Esophagus (tissue), 2 donors: Measurements from ENCODE around the gene GRIP2. TPM values are rescaled to one million over a fixed set of nuclear protein-coding genes. Genes with fewer than 3 reads are reported as not detected.

ENCODE experiments used
- H3K27ac ChIP-seq, 2 donors: one replicate each; pipeline ENCODE4 v1.5.1; 2013; ENCODE audit warnings: low read depth in 2 of 2, mild to moderate bottlenecking in 2 of 2, inconsistent platforms in 1 of 2, low read length in 1 of 2, moderate library complexity in 1 of 2
- H3K27me3 ChIP-seq, 2 donors: one replicate each; pipeline ENCODE4 v1.6.1; 2013; ENCODE audit warnings: low read length in 2 of 2, control low read depth in 1 of 2, mild to moderate bottlenecking in 1 of 2; ENCODE audit not compliant: insufficient read depth in 2 of 2, control insufficient read depth in 1 of 2
- H3K36me3 ChIP-seq, 2 donors: one replicate each; pipeline ENCODE4 v1.6.1; 2013; ENCODE audit warnings: low read length in 1 of 2; ENCODE audit not compliant: control insufficient read depth in 2 of 2, insufficient read depth in 2 of 2
- H3K4me1 ChIP-seq, 2 donors: one replicate each; pipeline ENCODE4 v1.6.1; 2013; ENCODE audit warnings: low read length in 1 of 2; ENCODE audit not compliant: control insufficient read depth in 2 of 2, insufficient read depth in 2 of 2
- H3K4me3 ChIP-seq, 2 donors: one replicate each; pipeline ENCODE4 v1.5.1; 2013; ENCODE audit warnings: low read length in 2 of 2, mild to moderate bottlenecking in 2 of 2, low read depth in 1 of 2, moderate library complexity in 1 of 2
- H3K9me3 ChIP-seq, 2 donors: one replicate each; pipeline ENCODE4 v1.6.1; 2013; ENCODE audit warnings: mild to moderate bottlenecking in 2 of 2, low read depth in 1 of 2, low read length in 1 of 2, moderate library complexity in 1 of 2; ENCODE audit not compliant: control insufficient read depth in 2 of 2, insufficient read depth in 1 of 2
- WGBS, 2 donors: extraction: QIAGEN DNeasy Blood & Tissue Kit; methylation state at CpG; one replicate each; pipeline ENCODE4 v1.1.7; 2013; 5-methylcytosine and 5-hydroxymethylcytosine counted together
- polyA plus RNA-seq, 2 donors: library from polyadenylated mRNA; stranded (reverse); fragments of 200-250 nt; gene quantifications; one replicate each; pipeline ENCODE4 v1.2.3, GENCODE V29; 2013
- donor health status: healthy with polysubstance abuse.
- donor health status: Bipolar disorder and iron deficiency.

Gene GRIP2
- polyA plus RNA-seq, 2 donors: 0.39 to 0.81 TPM

DNA sequence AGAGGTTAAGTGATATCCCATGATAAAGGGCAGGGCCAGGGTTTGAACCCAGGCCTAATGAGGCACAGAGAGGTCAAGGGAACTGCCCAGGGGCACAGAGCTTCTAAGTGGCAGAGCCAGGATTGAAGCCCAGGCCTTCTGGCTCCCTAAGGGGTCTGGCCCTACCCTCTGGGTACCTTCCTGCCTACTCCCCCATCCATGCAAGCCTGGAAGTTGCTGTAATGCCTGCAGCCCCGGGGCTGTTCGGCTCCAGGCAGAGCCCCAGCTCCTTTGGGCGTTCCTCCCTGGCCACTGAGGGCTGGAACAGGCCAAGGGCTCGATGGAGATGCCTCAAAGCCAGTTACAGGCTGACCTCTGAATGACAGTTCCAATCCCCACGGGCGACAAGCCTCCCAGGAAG lies 4.5 kb downstream of the GRIP2 start:
- Histone ChIP-seq H3K4me3 (no peak overlapping the region), H3K27me3 (no peaks in the 10 kb centered on the region), H3K27ac (no peak overlapping the region), H3K4me1 (peaks cover 8 to 9% of the 10 kb centered on the region in 2 donors), H3K9me3 (no peaks in the 10 kb centered on the region), H3K36me3 (no peaks in the 10 kb centered on the region)
- WGBS, 2 donors: 70 to 72% methylated on average over 6 of the region's 6 CpGs

DNA sequence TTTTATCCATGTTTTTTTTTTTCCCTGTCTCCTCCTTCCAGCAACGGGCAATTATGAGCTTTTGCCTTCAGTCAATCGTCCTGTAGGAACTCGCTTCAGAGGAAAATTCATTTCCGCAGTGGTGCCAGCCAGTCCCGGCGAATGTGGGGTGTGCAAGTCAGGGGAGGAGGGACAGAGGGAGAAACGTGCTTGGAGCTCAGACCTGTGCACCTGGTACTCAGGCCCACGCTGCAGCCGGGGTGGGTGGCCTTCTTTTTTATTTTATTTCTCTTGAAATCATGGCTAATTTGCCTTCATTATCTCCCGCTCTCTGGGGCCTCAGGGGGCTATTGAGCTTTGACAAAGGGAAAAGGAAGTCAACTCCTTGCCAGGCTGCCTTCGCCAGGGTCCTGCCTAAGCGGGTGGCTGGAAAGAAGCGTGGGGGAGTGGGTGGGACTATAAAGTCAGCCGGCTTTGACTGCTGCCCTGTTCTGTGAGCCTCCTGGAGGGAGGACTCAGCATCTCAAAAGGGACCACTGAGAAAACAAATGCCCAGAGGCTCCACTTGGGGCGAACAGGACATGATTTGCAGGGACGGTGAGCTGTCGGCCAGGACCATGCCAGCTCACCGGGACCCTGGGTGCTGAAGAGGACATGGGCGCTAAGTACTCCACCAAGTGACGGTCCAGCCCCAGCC lies 5.5 kb downstream of the GRIP2 start:
- Histone ChIP-seq H3K4me1 (peaks cover 8 to 9% of the 10 kb centered on the region in 2 donors), H3K4me3 (no peak overlapping the region), H3K9me3 (no peaks in the 10 kb centered on the region), H3K27ac (no peak overlapping the region), H3K36me3 (no peaks in the 10 kb centered on the region), H3K27me3 (no peaks in the 10 kb centered on the region)
- 25 to 38% methylated on average over 20 of the region's 20 CpGs for WGBS, 2 donors

DNA sequence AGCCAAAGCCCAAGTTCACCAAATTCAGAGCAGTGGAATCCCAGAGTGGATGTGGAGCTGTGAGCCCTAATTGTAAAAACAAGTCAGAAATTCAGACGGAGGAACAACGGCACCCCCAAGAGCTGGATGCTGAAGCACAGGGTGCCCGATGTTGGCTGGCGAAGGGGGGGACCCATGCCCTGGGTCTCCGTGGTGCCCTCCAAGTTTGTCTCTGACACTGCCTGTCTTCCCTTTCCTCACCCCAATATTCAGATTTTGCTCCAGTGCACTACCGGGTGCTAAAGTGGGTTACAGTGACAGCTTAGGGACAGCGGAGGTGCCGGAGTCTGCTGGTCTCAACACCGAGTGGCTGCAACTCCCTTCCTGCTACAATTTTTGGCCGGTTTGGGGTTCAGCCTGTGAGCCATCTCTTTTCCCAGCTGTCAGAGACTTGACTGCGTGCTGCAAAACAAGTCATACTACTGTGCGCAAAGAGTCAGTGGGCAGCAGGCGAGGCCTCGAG lies 6.6 kb downstream of the GRIP2 start:
- peaks cover 8 to 9% of the 10 kb centered on the region in 2 donors for H3K4me1 ChIP-seq
- no peaks in the 10 kb centered on the region for H3K9me3 ChIP-seq
- no peak overlapping the region for H3K4me3 ChIP-seq
- no peaks in the 10 kb centered on the region for H3K27me3 ChIP-seq
- peak overlapping the region in 1 of 2 donors; percentile 37 for H3K27ac ChIP-seq
- 83 to 86% methylated on average over 14 of the region's 14 CpGs for WGBS, 2 donors
- no peaks in the 10 kb centered on the region for H3K36me3 ChIP-seq

DNA sequence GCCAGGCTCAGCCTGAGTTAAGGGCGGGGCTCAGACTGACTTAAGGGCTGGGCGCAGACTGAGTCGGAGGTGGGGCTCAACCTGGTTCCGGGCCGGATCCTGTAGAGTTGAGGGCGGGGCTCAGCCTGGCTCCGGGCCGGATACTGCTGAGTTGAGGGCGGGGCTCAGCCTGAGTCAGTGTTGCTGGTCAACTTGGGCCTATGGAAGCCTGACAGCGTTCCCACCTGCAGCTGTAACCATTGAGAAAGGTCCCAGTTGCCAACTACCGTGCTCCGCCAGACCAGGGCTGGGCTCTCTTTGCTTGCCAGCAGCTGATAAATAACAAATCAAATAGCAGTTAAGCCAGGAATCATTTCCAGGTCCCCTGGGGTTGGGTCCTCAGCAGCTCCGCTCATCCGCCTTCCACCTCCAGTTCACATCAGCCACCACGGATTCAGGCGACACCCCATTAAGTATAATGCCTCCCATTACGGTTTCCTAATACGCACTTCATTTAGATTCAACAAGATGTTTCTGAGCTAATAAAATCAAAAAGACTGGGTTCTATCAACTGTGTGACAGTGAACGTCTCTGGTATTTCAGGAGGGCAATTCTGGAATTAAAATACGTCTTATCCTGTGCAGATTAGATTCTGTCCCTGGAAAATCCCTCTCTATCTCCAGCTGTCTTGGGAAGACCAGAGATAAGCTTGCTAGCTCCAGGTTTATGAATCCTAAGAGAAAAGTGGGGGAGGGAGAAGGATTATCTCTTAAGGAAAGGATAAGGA lies 7.3 kb downstream of the GRIP2 start:
- 39 to 44% methylated on average over 20 of the region's 20 CpGs for WGBS, 2 donors
- H3K27ac ChIP-seq: peak overlapping the region in 1 of 2 donors; percentile 78

DNA sequence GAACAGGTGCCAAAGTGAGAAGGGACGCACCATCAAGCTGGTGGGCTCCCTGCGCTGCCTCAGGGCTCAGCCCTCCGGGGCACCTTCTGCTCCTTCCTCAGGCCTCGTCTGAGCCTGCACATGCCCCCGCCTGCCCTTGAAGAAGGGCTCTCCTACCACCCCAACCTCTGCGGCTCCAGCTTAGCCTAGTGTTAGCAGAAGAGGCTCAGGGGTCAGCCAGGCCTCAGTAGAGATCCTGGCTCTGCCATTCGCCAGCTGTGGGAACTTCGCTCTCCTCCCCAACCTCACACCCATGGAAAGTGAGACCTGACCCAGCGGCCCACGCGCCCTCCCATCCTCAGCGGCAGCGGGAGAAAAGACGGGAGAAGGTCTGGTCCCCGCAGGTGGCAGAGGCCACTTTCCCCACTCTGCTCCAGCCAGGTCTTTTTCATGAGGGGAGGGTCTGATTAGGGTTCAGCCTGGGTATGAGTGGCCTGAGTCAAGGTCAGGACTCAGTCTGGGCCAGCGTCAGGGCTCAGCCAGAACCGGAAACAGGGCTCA lies 8.2 kb downstream of the GRIP2 start:
- 90 to 92% methylated on average over 17 of the region's 17 CpGs for WGBS, 2 donors
- no peak overlapping the region for H3K27ac ChIP-seq

More for the DNA sequence above, 7.3 kb downstream of the GRIP2 start:
- Histone ChIP-seq H3K9me3 (no peaks in the 10 kb centered on the region), H3K36me3 (no peaks in the 10 kb centered on the region), H3K27me3 (no peaks in the 10 kb centered on the region), H3K4me3 (no peak overlapping the region), H3K4me1 (peaks cover 7 to 8% of the 10 kb centered on the region in 2 donors)

DNA sequence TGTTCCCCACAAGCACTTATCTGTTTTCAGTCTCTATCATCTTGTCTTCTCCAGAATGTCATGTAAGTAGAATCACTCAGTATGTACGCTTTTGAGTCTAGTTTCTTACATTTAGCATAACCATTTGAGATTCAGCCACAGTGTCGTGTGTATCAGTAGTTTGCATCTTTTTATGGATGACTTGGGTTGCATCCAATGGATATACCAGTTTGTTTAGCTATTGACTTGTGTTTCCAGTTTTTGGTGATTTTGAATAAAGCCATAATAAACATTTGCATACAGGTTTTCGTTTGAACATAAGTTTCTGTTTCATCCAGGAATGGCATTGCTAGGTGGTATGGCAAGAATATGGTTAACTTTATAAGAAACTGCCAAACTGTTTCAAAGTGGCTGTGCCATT lies 12.1 kb downstream of the GRIP2 start:
- peak overlapping the region in 1 of 2 donors; percentile 33 for H3K27ac ChIP-seq
- H3K36me3 ChIP-seq: no peaks in the 10 kb centered on the region
- no peak overlapping the region for H3K4me3 ChIP-seq
- H3K27me3 ChIP-seq: no peaks in the 10 kb centered on the region
- WGBS, 2 donors: 62 to 65% methylated on average over 3 of the region's 3 CpGs
- H3K9me3 ChIP-seq: no peaks in the 10 kb centered on the region
- H3K4me1 ChIP-seq: peaks cover 0 to 16% of the 10 kb centered on the region in 2 donors

More for the DNA sequence above, 8.2 kb downstream of the GRIP2 start:
- Histone ChIP-seq H3K9me3 (no peaks in the 10 kb centered on the region), H3K4me3 (no peak overlapping the region), H3K36me3 (no peaks in the 10 kb centered on the region), H3K4me1 (peaks cover 7 to 8% of the 10 kb centered on the region in 2 donors), H3K27me3 (no peaks in the 10 kb centered on the region)

DNA sequence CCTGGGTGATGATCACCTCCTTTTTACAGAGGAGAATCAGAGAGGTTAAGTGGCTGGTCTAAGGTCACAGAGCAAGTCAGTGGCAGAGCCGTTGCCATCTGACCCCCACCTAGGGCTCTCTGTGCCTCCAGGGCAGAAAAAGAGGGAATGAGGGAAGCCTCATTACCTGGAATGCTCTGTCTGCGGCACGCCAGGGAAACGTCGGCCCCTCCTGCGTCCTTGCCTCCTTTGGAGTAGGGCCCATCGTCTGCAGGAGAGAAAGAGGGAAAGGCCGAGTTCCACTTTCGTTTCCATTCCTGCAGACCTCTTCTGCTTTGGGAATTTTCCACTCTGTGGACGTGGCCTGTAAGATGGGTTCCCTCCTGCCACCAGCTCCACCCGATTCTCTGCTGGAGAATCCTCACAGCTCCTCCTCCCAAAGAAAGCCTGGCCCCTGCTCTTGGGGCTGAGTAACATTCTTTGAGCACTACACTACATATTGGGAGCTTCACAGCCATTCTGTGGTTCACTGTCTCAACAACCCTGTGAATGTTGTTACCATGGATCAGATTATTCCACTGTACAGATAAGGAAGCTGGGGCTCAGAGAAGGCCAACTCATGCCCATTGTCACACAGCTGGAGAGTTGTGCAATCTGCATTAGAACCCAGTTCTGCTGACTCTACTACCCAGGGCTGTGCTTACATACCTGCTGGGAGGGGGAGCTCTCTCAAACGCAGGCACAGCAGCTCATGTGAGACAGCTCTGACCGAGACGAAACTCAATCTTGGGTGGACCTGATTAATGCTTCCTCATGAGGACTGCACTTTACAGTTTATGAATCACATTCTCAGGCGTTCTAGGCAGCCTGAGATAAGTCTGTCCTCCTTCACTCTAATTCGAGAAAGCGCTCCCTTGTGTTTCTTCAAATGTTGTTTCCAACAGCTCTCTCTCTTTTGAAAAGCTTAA lies 14.2 kb downstream of the GRIP2 start:
- no peaks in the 10 kb centered on the region for H3K27me3 ChIP-seq

DNA sequence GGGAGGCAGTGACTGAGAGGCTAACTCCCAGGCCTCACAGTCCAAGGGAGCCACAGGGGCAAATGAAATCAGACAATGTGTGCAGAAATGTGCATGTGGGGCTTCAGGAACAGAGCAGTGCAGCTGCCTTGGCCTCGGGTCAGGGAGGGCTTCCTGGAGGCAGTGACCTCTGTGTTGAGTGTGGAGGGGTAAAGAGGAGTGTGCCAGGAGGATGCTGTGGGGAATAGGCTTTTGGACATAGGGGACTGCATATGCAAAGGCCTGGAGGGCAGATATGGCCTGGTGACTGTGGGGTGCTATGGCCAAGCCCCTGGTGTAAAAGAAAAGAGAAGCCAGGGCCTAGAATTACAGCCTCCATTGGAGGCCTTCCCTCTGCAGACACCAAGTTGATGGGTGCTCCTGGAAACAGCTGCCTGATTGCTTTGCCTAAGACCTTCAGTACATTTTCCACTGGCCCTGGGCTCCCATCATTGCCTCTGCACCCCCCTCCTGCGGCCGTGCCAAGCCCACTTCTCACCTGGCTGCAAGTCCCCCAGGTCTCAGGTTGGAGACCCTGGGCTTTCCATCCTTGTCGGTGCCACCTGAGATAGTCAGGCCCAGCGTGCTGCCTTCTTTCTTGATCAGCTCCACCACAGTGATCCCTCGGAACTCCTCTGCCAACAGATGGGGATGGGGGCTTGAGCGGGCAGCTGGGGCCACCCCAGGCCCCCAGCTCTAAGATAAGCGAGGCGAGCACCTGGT lies 15.1 kb downstream of the GRIP2 start:
- Histone ChIP-seq H3K27ac (peak overlapping the region in 1 of 2 donors; percentile 69), H3K4me3 (no peak overlapping the region), H3K4me1 (peaks cover 0 to 13% of the 10 kb centered on the region in 2 donors), H3K27me3 (no peaks in the 10 kb centered on the region), H3K9me3 (no peaks in the 10 kb centered on the region), H3K36me3 (no peaks in the 10 kb centered on the region)
- 81 to 89% methylated on average over 9 of the region's 9 CpGs for WGBS, 2 donors

More for the DNA sequence above, 14.2 kb downstream of the GRIP2 start:
- Histone ChIP-seq H3K4me3 (no peak overlapping the region), H3K36me3 (no peaks in the 10 kb centered on the region), H3K4me1 (peaks cover 0 to 13% of the 10 kb centered on the region in 2 donors), H3K27ac (peak overlapping the region; percentile 49 to 69), H3K9me3 (no peaks in the 10 kb centered on the region)
- 43 to 50% methylated on average over 16 to 17 of the region's 17 CpGs for WGBS, 2 donors
